Adrenal gland (tissue), 5 donors: ENCODE results near the gene CASP10.

Experiments
- POLR2A ChIP-seq, 2 donors: fragments of 450-650 bp; IDR thresholded peaks; one replicate each; pipeline ENCODE4 v1.6.1; 2017; ENCODE audit warnings: antibody characterized with exemption in 2 of 2, mild to moderate bottlenecking in 2 of 2, moderate library complexity in 1 of 2
- TF ChIP-seq, protein P1 (sequence below), 6 experiments: fragments of 450-650 bp in 4 of 6; fragments of 200-600 bp in 2 of 6; sonication (generic) in 1 of 6; IDR thresholded peaks; 1 replicate in 5 of 6; 2 replicates in 1 of 6; pipeline versions ENCODE4 v1.5.1 to v1.8.0; 2016 to 2021; ENCODE audit warnings: antibody characterized with exemption in 6 of 6, mild to moderate bottlenecking in 2 of 6, moderate library complexity in 1 of 6
- donor health status: DM: no; HTN: no; CAD: no.

GRCh38 chr2:201228912-201229290 is 46.0 kb downstream of the CASP10 start:
- TF ChIP-seq, protein P1, sequence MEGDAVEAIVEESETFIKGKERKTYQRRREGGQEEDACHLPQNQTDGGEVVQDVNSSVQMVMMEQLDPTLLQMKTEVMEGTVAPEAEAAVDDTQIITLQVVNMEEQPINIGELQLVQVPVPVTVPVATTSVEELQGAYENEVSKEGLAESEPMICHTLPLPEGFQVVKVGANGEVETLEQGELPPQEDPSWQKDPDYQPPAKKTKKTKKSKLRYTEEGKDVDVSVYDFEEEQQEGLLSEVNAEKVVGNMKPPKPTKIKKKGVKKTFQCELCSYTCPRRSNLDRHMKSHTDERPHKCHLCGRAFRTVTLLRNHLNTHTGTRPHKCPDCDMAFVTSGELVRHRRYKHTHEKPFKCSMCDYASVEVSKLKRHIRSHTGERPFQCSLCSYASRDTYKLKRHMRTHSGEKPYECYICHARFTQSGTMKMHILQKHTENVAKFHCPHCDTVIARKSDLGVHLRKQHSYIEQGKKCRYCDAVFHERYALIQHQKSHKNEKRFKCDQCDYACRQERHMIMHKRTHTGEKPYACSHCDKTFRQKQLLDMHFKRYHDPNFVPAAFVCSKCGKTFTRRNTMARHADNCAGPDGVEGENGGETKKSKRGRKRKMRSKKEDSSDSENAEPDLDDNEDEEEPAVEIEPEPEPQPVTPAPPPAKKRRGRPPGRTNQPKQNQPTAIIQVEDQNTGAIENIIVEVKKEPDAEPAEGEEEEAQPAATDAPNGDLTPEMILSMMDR (IDR thresholded peaks at IDR 0.05), result no peak
- TF ChIP-seq POLR2A (IDR thresholded peaks at IDR 0.05), result no peak
